GM21723 (cell line): ENCODE data around the gene PTGES.
"Not testable (repeated sequence)": the region's sequence is repeated elsewhere in the genome, so short reads cannot be mapped to it uniquely, and the experiment has no call there.

Experiments used
- ATAC-seq: cut with Tn5 transposase; IDR thresholded peaks from one replicate; pipeline ENCODE4 v1.9.1; 2021; ENCODE audit warnings: mild to moderate bottlenecking, moderate library complexity; ENCODE audit not compliant: unreplicated experiment

Gene PTGES, protein sequence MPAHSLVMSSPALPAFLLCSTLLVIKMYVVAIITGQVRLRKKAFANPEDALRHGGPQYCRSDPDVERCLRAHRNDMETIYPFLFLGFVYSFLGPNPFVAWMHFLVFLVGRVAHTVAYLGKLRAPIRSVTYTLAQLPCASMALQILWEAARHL

DNA sequence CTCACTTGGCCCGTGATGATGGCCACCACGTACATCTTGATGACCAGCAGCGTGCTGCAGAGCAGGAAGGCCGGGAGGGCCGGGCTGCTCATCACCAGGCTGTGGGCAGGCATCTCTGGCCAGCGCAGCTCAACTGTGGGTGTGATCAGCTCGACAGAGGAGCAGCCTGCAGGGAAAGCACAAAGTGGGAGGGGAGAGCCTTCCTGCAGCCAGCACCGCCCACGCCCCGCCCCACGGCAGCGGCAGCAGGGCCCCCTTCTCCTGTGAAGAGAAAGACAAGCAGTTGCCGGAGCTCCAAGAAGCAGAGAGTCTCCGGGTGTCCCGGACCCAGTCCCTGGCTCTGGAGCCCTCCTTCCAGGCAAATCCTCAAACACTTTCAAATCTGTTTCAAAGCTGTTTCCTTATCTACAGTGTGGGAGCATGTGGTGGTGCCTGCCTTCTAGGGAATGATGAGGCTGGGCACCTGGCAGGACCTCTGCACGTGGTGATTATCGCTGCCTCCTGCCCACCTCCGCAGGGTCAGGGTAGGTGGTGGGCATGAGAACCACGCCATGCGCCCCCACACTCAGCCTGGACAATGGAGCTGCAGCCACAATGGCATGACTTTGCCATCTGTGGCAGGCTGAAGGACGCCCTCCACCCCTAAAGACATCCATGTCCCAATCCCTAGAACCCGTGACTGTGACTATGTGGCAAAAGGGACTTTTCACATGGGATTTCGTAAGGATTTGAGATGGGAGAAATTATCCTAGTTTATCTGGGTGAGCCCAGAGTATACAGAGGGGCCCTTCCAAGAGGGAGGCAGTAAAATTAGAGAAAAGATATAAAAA lies at the start of gene PTGES:
PTGES (minus strand) TSS at position 143 of the 830 bp plus-strand sequence; CDS start at position 113, 30 bp downstream.
- no peak for ATAC-seq

- ATAC-seq = no peak
These were observed 48.7 kb upstream of the PTGES start for GRCh38 chr9:129801504-129801903.

GRCh38 chr9:129798973-129799372 lies 46.1 kb upstream of the PTGES start:
- ATAC-seq = no peak

DNA sequence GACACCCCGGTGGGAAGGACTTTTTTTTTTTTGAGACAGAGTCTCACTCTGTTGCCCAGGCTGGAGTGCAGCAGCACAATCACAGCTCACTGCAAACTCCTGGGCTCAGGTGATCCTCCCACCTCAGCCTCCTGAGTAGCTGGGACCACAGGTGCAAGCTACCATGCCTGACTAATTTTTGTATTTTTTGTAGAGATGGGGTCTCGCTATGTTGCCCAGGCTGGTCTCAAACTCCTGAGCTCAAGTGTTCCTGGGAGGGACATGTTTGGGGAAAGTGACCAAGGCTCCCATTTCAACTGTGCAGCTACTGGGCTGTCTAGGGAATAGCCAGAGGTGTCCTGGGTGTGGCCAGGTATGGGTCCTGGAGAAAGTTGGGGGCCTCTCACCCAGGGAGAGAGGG lies 43.2 kb upstream of the PTGES start:
- ATAC-seq = not testable (repeated sequence)

DNA sequence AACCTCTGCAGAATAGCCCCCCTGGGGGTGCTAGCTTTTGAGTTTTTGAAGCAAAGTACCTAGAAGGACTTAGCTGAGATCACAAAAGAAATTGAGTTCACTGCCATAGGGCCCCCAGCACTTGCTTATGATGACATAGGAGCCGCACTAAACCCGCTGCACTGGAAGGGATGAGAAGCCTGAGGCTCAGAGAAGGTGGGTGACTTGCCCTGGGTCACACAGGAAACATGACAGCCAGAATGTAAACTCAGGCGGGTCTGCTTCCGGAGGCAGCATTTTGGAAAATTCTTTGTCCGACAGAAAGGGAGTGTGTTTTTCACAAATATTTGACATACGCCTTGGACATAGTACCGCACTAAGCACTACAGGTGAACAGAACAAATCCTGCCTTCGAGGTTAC lies 41.7 kb upstream of the PTGES start:
- ATAC-seq = no peak

- ATAC-seq = no peak
These were observed 33.6 kb upstream of the PTGES start for GRCh38 chr9:129786481-129786880.

GRCh38 chr9:129785866-129786265 lies 33.0 kb upstream of the PTGES start:
- no peak for ATAC-seq

DNA sequence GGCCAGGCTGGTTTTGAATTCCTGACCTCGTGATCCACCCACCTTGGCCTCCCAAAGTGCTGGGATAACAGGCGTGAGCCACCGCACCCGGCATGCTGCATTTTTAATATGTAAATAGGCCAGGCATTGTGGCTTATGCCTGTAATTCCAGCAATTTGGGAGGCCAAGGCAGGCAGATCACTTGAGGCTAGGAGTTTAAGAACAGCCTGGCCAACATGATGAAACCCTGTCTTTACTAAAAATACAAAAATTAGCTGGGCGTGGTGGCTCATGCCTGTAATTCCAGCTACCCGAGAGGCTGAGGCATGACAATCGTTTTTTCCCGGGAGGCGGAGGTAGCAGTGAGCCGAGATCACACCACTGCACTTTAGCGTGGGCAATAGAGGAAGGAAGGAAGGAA lies 32.1 kb upstream of the PTGES start:
- ATAC-seq = not testable (repeated sequence)

GRCh38 chr9:129783516-129784361 lies 30.9 kb upstream of the PTGES start:
- ATAC-seq = no peak

- no peak for ATAC-seq
These were observed 29.1 kb upstream of the PTGES start for GRCh38 chr9:129781981-129782380.

- no peak for ATAC-seq
These were observed 28.3 kb upstream of the PTGES start for GRCh38 chr9:129781131-129781530.

DNA sequence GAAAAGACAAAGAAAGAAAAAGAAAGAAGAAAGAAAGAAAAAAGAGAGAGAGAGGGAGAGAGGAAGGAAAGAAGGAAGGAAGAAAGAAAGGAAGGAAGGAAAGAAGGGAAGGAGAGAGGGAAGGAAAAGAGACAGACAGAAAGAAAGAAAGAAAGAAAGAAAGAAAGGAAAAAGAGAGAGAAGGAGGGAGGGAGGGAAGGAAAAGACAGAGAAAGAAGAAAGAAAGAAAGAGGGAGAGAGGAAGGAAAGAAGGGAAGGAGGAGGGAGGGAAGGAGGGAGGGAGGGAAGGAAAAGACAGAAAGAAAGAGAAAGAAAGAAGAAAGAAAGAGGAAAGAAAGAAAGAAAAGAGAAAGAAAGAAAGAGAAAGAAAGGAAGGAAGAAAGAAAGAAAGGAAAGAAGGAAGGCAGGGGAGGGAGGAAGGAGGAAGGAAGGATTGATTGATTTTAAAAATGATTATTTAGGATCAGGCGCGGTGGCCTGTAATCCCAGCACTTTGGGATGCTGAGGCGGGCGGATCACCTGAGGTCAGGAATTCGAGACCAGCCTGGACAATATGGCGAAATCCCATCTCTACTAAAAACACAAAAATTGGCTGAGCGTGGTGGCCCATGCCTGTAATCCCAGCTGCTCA lies 26.8 kb upstream of the PTGES start:
- ATAC-seq = no peak

DNA sequence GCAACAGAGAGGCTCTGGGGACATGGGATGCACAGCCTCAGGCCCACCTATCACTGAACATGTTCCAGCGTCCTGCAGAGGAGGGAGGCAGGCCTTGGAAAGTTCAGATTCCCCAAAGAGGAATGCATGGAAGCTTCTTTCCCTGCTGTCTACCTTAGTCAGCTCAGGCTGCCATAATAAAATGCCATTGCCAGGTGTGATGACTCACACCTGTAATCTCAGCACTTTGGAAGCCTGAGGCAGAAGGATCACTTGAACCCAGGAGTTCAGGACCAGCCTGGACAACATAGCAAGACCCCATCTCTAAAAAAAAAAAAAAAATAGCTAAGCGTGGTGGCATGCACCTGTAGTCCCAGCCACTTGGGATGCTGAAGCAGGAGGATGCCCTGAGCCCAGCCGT lies 25.6 kb upstream of the PTGES start:
- no peak for ATAC-seq

GRCh38 chr9:129777769-129778130 lies 24.9 kb upstream of the PTGES start:
- ATAC-seq = no peak

- ATAC-seq = no peak
These were observed 24.3 kb upstream of the PTGES start for GRCh38 chr9:129776938-129777768.

- ATAC-seq = no peak
These were observed 23.7 kb upstream of the PTGES start for GRCh38 chr9:129776566-129776937.

- not testable (repeated sequence) for ATAC-seq
These were observed 23.3 kb upstream of the PTGES start for GRCh38 chr9:129776096-129776495.

- ATAC-seq = no peak
These were observed 22.6 kb upstream of the PTGES start for GRCh38 chr9:129775448-129775798.

- no peak for ATAC-seq
These were observed 22.1 kb upstream of the PTGES start for GRCh38 chr9:129774791-129775447.
